Activated gamma-delta T cell treated with anti-CD3 and anti-CD28 coated beads, Interleukin-2, amount 50 U/mL, for 16 hours (primary cell): ENCODE results near the gene CDH11.

ENCODE experiments used
- DNase-seq: peaks from one replicate; pipeline ENCODE4 v3.0.0-alpha.2; 2020; ENCODE audit warnings: low read depth

The CDH11 gene

DNA sequence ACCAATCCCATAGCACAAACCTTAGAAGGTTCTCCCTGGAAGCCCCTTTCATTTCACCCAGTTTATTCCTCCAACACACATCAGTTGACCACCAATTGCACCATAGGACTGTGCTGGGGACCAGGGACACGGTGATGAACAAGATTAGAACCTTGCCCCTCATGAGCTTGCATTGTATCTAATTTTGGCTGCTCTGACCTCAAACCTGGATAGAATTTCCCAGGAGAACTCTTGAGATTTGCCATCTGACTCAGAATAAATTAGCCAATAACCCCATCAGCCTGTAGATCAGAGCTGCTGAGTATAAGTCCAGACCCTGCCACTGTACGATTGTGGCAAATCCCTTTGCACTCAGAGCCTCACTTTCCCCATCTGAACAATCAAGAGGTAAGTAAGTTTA is 52.1 kb downstream of the CDH11 start:
- DNase-seq, result no peak

GRCh38 chr16:65069065-65069464 is 52.8 kb downstream of the CDH11 start:
- DNase-seq, result no peak

- no peak for DNase-seq
Measured at GRCh38 chr16:65068151-65068740, 53.6 kb downstream of the CDH11 start.

DNA sequence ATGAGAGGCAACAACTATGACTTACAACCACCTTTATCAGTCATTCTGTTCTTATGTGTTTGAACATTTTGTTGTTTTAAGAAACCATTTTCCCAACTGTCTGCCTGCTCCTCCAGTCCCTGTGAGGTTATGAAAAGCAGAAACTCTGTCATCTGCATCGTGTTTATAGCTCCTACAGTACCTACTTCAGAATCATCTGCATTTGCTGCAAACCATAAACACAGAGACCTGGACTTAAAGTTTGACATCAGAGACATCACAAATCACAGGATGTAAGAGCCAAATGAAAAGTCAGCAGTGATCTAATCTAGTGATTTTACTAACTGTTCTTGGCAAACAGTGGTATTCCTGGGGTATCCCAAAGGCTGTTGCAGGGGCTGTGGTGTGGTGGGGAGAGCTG is 55.2 kb downstream of the CDH11 start:
- no peak for DNase-seq

DNA sequence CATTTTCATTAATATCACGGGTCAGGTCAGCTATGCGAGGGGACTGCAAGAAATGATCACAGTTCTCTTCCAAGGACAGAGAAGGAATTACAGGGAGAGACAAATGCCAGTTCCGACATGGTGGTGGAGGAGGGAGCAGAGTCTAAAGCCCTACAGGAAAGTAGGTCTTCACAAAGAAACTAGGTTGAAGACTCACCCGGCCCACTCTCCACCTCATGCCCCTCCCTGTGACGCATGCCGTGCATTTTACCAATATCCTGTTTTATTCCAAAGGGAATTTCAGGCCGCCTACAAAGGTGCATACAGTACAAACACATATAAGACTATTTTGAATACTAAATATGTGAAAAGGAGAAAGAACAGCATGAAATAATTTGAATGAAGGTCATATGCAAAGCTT is 56.8 kb downstream of the CDH11 start:
- DNase-seq, result no peak

GRCh38 chr16:65064131-65064530 is 57.7 kb downstream of the CDH11 start:
- DNase-seq, result no peak

GRCh38 chr16:65062736-65063583 is 58.9 kb downstream of the CDH11 start:
- DNase-seq, result no peak

DNA sequence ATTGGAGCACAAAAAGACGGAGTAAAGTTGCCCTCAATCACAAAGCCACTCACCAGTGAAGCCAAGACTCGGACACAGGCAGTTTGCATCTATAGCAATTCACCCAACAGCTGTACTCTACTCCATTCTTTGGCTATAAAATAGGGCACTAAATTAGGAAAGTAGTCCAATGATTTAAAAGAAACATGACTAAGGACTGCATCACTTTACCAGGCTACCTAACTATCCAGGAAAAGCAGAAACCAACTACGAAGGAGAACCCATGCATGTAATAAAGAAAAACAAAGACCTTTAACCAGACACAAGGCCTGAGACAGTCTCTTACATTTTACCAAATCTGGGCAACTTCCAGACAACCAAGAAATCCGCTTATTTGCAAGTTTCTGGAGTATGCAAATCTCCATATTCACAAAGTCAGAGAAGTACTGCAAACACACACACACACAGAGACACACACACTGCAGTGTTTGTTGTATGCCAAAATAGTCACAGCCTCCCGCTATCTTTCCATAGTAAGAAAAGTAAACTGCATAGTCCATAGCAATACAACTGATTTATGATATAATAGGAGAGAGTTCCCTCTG is 59.8 kb downstream of the CDH11 start:
- no peak for DNase-seq

DNA sequence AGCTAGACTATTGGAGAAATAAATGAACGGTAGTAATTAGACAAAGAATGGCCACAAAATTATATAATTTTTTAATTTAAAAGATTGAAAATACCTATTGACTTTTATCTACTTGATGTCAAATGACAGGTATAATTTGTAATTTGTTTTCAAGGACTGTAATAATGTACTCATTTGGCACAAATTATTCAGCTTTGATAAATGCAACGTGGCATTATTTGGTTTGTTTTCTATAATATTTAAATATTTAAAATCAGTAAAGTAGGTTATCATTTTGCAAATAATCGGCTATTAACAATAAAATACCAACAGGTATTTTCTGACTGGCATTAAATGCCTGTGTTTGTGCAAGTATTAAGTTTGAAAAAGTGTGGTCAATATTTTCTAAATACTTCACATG is 60.6 kb downstream of the CDH11 start:
- no peak for DNase-seq

DNA sequence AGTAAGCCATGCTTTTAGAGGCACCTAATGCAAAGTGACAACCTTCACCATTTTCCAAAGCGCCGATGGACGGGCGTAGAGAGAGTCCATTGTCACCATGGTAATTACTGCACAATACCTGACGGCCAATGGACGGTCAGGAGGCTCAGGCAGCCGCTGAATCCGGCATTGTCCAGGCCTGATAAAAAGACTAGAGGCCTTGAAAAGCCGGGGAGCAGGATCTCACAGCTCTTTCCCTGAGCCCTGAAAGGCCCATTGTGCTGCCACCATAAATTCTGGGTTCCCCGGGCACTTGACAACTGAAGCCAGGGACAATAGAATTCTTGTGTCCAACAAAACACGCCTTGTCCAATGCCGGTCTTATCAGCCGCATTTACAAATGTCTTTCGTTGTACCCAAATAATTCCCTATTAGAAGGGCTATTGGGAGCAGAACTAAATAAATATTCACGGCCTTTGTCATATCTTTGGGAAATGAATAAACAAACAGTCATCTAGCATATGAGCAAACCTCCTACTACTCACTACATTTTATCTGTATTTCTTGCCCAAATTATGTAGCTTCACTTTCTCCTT is 62.4 kb downstream of the CDH11 start:
- DNase-seq, result no peak

GRCh38 chr16:65057184-65057583 is 64.7 kb downstream of the CDH11 start:
- DNase-seq, result no peak

- no peak for DNase-seq
Measured at GRCh38 chr16:65054457-65054856, 67.4 kb downstream of the CDH11 start.

DNA sequence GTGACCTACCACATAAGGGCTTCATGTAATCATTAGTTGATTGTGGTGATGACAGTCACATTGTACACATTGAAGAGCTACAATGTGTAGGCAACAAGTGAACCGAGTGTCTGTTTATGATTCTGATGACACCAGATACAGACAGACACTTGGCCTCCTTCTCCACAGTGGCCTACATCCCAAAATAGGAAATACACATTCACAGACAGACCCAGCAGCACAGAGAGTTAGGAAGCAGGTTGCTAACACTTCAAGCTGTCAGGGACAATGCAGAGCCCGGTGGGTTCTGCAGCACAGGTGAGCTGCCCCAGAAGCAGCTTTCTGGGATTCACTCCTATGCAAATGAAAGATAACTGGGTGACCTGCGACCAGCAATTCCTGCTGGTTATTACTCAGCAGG is 72.2 kb downstream of the CDH11 start:
- DNase-seq, result no peak

- no peak for DNase-seq
Measured at GRCh38 chr16:65045961-65046360, 75.9 kb downstream of the CDH11 start.

DNA sequence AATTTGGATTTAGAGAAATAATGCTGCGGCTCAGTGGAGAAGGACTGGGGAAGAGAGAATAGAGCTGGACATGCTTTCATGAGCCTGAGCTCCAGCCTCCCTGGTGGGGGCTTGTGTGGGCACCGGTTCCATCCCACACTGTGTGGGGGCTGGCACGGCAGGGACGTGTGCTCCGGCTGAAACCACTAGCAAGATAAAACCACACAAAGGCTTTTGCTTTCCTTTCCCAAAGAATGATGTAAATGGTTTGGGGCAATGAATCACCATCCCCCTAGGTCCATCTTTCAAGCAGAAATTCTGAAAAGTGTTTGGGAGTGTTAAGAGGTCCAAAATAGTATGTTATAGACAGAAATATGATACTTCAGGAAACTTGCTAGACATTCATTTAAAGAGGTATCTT is 77.0 kb downstream of the CDH11 start:
- no peak for DNase-seq

- no peak for DNase-seq
Measured at GRCh38 chr16:65044026-65044425, 77.8 kb downstream of the CDH11 start.

GRCh38 chr16:65042438-65043365 is 79.2 kb downstream of the CDH11 start:
- no peak for DNase-seq

DNA sequence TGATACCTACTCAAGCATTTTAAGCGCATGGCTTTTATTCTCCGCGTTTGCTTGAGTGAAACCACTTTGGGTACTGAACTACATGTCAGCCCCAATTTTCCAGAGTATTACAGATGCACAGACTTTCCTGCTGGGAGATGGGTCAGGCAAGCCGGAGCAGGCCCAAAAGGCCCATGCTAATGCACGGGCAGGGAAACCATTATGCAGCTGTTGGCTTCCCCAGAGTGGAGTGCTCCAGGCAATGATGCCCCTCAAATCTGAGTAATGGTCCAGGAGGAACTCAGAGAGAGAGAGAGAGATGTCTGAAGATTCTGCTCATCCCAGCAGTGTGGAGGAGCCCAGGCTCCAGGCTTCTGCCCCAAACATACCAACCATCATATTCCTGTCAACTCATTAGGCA is 80.2 kb downstream of the CDH11 start:
- DNase-seq, result no peak

DNA sequence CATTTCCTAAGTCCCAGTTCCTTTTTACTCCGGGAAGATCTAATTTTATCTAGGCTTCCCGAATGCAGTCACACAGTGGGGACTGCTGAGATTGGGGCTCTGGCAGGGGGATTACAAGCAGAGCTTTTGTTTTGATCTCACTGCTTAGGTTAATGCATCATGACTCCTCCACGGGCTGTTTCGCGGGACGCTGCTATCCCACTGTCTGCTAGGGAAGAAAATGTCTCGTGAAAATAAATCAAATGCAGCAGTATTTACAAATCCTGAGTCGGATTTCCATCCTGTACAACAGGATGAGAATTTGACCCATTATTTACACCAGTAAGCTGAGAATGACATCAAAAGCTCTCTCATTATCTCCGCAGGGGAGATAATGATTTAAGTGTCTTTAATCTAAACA is 83.8 kb downstream of the CDH11 start:
- no peak for DNase-seq

- no peak for DNase-seq
Measured at GRCh38 chr16:65037556-65037955, 84.3 kb downstream of the CDH11 start.

GRCh38 chr16:65034915-65035314 is 86.9 kb downstream of the CDH11 start:
- DNase-seq, result no peak

GRCh38 chr16:65032387-65032786 is 89.5 kb downstream of the CDH11 start:
- DNase-seq, result no peak
